SK-N-SH treated with all-trans-retinoic acid at 6 μM for 48 hours (cell line): ENCODE measurements around the gene CLCA1.
A peak's percentile ranks its signal among the peaks of the same experiment; 100 is the strongest.

ENCODE experiments used
- ATAC-seq: fragments of 200-7000 bp; cut with Tn5 transposase; 3 replicates; pipeline ENCODE4 v1.9.1; 2020; ENCODE audit warnings: mild to moderate bottlenecking, moderate library complexity
- ARNTL ChIP-seq: fragments of 450-650 bp; formaldehyde crosslinking; IDR thresholded peaks from 2 replicates; pipeline ENCODE4 v1.5.0; 2020; ENCODE audit warnings: low read depth, mild to moderate bottlenecking, moderate library complexity, borderline replicate concordance
- BACH2 ChIP-seq: fragments of 250-450 bp; sonication (Bioruptor Pico); IDR thresholded peaks from 2 replicates; pipeline ENCODE4 v1.9.0; 2021; ENCODE audit warnings: mild to moderate bottlenecking, borderline replicate concordance
- CSDC2 ChIP-seq: fragments of 250-450 bp; sonication (Bioruptor Pico); IDR thresholded peaks from 2 replicates; pipeline ENCODE4 v1.5.0; 2020; ENCODE audit warnings: mild to moderate bottlenecking, moderate library complexity
- ESRRG ChIP-seq: fragments of 250-450 bp; sonication (Bioruptor Pico); IDR thresholded peaks from 2 replicates; pipeline ENCODE4 v1.6.1; 2021; ENCODE audit warnings: mild to moderate bottlenecking
- ISL1 ChIP-seq: fragments of 250-450 bp; sonication (Bioruptor Pico); IDR thresholded peaks from 2 replicates; pipeline ENCODE4 v2.1.2; 2022; ENCODE audit warnings: mild to moderate bottlenecking, moderate library complexity
- OSR1 ChIP-seq: fragments of 250-450 bp; sonication (Bioruptor Pico); IDR thresholded peaks from 2 replicates; pipeline ENCODE4 v1.8.0; 2022; ENCODE audit warnings: moderate library complexity, mild to moderate bottlenecking, inconsistent platforms
- PPARA ChIP-seq: fragments of 250-450 bp; sonication (Bioruptor Pico); IDR thresholded peaks from 2 replicates; pipeline ENCODE4 v1.5.0; 2020; ENCODE audit warnings: mild to moderate bottlenecking, borderline replicate concordance
- RARB ChIP-seq: fragments of 250-450 bp; sonication (Bioruptor Pico); IDR thresholded peaks from 2 replicates; pipeline ENCODE4 v1.8.0; 2021; ENCODE audit warnings: mild to moderate bottlenecking, moderate library complexity
- SNAI2 ChIP-seq: fragments of 250-450 bp; sonication (Bioruptor Pico); IDR thresholded peaks from 2 replicates; pipeline ENCODE4 v1.5.0; 2020; ENCODE audit warnings: mild to moderate bottlenecking, moderate library complexity
- TCF4 ChIP-seq: fragments of 250-450 bp; sonication (Bioruptor Pico); IDR thresholded peaks from 2 replicates; pipeline ENCODE4 v1.8.0; 2021; ENCODE audit warnings: mild to moderate bottlenecking, moderate library complexity, borderline replicate concordance
- TOX ChIP-seq: fragments of 250-450 bp; sonication (Bioruptor Pico); IDR thresholded peaks from 2 replicates; pipeline ENCODE4 v1.8.0; 2021; ENCODE audit warnings: mild to moderate bottlenecking, moderate library complexity, borderline replicate concordance
- ZC3H10 ChIP-seq: fragments of 250-450 bp; sonication (Bioruptor Pico); IDR thresholded peaks from 2 replicates; pipeline ENCODE4 v1.5.1; 2021; ENCODE audit warnings: mild to moderate bottlenecking, moderate library complexity
- ZFP3 ChIP-seq: fragments of 250-450 bp; sonication (Bioruptor Pico); IDR thresholded peaks from 2 replicates; pipeline ENCODE4 v1.5.0; 2020; ENCODE audit warnings: mild to moderate bottlenecking, moderate library complexity
- ZFP30 ChIP-seq: fragments of 450-650 bp; formaldehyde crosslinking; IDR thresholded peaks from 2 replicates; pipeline ENCODE4 v1.5.0; 2022; ENCODE audit warnings: mild to moderate bottlenecking, moderate library complexity
- ZNF565 ChIP-seq: fragments of 450-650 bp; formaldehyde crosslinking; conservative IDR thresholded peaks from 2 replicates; pipeline ENCODE4 v1.5.0; 2020; ENCODE audit warnings: low read depth, mild to moderate bottlenecking, moderate library complexity
- ZNF70 ChIP-seq: fragments of 450-650 bp; formaldehyde crosslinking; IDR thresholded peaks from 2 replicates; pipeline ENCODE4 v1.5.0; 2020; ENCODE audit warnings: mild to moderate bottlenecking, moderate library complexity
- ZNF8 ChIP-seq: fragments of 450-650 bp; formaldehyde crosslinking; IDR thresholded peaks from 2 replicates; pipeline ENCODE4 v1.5.0; 2020; ENCODE audit warnings: mild to moderate bottlenecking, moderate library complexity
- TF ChIP-seq, protein P1 (sequence below): fragments of 250-450 bp; sonication (Bioruptor Pico); IDR thresholded peaks from 2 replicates; pipeline ENCODE4 v1.5.1; 2020; ENCODE audit warnings: low read depth, mild to moderate bottlenecking, moderate library complexity
- TF ChIP-seq, protein P2 (sequence below): fragments of 250-450 bp; sonication (Bioruptor Pico); IDR thresholded peaks from 2 replicates; pipeline ENCODE4 v1.5.1; 2021; ENCODE audit warnings: mild to moderate bottlenecking, moderate library complexity
- TF ChIP-seq, protein P3 (sequence below): fragments of 250-450 bp; sonication (Bioruptor Pico); IDR thresholded peaks from 2 replicates; pipeline ENCODE4 v1.8.0; 2020; ENCODE audit warnings: mild to moderate bottlenecking, moderate library complexity, borderline replicate concordance
- TF ChIP-seq, protein P4 (sequence below): fragments of 250-450 bp; sonication (Bioruptor Pico); IDR thresholded peaks from 2 replicates; pipeline ENCODE4 v1.8.0; 2021; ENCODE audit warnings: low read depth, mild to moderate bottlenecking, moderate library complexity, borderline replicate concordance

Gene CLCA1

DNA sequence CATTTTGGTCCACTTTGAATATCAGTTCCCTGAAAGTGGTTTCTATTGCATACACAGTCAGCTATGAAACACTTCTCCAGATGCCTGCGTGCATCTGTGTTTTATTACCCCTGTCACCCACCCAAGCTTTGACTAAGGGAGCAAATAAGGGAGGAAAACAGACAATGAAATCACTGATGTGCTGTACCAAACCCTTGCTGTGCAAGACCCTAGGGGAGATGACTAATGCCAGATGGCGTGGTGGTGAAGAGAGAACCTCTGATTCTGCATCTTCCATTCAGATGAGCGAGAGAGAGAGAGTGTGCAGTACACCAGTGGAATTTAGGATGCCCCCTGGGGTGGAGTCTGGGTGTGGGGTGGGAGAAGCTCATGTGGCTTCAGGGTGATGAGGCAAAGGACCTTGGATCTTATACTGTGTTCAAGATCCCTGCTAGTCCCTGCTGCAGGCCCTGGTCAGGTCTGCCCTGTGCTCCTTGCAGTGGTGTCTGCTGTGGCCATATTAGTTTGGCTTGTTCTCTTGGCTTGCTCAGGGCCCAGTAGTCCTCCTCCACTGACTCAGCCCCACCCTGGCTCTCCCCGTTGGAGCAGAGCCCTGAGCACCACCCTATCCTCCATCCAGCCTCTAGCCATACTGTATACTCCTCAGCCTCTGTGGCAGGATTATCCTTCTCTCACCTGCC lies 18.5 kb downstream of the CLCA1 start:
- no peak for ATAC-seq
- 0 out of 2 replicates have a peak, but pooled peaks have one; percentile 9 for TF ChIP-seq ISL1 (CRISPR knock-in tag)
- no peak for TF ChIP-seq RARB (CRISPR knock-in tag)
- TF ChIP-seq, all 23 proteins: peak for 1

DNA sequence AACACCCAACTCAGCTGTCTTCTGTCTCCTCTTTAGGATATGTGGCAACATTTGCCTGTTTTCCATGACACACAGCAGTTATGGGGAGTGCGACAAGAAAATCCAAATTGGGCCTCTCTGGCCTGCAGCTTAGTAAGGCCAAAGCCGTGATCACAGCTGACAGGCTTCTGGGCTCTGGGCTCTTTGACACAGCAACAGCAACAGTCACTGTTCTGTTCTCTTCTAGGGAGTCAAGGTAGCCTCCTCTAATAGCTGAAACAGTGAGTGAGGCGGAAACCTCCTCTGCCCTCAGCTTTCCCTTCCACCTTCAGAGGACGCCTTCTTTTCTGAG lies 19.0 kb downstream of the CLCA1 start:
- ATAC-seq: no peak

DNA sequence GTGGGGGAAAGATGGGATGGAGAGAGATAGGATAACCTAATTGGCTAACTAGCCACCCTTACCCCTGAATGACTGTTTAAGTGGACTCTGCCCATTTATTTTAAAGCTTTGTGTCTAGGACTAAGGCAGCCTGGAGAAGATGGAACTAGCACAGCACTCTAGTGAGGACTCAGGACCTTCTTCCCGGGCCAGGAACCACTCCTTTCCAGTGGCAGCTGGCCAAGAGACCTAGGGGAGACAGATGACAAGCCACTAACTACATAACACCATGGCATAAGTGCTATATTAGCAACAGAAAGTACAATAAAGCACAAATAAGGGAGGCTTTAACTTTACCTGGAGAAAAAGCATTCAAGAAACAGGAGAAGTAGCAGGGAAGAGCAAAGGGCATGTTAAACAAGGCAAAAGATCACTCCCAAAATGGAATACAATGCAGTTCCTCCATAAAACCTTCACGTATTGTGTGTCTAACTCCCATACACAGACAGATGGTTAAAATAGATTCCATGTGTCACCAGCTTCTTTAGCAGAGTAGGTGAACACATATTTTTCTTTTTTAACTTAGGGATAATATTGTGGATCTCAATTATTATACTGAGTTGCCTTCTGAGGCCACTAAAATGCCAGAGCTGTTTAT lies 20.6 kb downstream of the CLCA1 start:
- ATAC-seq: no peak
- no peak for TF ChIP-seq ZC3H10
- TF ChIP-seq ZNF8 (CRISPR knock-in tag): no peak
- no peak for TF ChIP-seq OSR1
- TF ChIP-seq, protein P1, sequence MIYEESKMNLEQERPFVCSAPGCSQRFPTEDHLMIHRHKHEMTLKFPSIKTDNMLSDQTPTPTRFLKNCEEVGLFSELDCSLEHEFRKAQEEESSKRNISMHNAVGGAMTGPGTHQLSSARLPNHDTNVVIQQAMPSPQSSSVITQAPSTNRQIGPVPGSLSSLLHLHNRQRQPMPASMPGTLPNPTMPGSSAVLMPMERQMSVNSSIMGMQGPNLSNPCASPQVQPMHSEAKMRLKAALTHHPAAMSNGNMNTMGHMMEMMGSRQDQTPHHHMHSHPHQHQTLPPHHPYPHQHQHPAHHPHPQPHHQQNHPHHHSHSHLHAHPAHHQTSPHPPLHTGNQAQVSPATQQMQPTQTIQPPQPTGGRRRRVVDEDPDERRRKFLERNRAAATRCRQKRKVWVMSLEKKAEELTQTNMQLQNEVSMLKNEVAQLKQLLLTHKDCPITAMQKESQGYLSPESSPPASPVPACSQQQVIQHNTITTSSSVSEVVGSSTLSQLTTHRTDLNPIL (CRISPR knock-in tag): no peak
- TF ChIP-seq ARNTL (CRISPR knock-in tag): no peak
- no peak for TF ChIP-seq CSDC2 (CRISPR knock-in tag)
- no peak for TF ChIP-seq ZNF565
- TF ChIP-seq ZFP30 (CRISPR knock-in tag): no peak
- no peak for TF ChIP-seq PPARA (CRISPR knock-in tag)
- no peak for TF ChIP-seq SNAI2 (CRISPR knock-in tag)
- TF ChIP-seq, protein P2, sequence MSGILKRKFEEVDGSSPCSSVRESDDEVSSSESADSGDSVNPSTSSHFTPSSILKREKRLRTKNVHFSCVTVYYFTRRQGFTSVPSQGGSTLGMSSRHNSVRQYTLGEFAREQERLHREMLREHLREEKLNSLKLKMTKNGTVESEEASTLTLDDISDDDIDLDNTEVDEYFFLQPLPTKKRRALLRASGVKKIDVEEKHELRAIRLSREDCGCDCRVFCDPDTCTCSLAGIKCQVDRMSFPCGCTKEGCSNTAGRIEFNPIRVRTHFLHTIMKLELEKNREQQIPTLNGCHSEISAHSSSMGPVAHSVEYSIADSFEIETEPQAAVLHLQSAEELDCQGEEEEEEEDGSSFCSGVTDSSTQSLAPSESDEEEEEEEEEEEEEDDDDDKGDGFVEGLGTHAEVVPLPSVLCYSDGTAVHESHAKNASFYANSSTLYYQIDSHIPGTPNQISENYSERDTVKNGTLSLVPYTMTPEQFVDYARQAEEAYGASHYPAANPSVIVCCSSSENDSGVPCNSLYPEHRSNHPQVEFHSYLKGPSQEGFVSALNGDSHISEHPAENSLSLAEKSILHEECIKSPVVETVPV (CRISPR knock-in tag): no peak
- no peak for TF ChIP-seq TCF4 (CRISPR knock-in tag)
- no peak for TF ChIP-seq ISL1 (CRISPR knock-in tag)
- TF ChIP-seq, protein P3, sequence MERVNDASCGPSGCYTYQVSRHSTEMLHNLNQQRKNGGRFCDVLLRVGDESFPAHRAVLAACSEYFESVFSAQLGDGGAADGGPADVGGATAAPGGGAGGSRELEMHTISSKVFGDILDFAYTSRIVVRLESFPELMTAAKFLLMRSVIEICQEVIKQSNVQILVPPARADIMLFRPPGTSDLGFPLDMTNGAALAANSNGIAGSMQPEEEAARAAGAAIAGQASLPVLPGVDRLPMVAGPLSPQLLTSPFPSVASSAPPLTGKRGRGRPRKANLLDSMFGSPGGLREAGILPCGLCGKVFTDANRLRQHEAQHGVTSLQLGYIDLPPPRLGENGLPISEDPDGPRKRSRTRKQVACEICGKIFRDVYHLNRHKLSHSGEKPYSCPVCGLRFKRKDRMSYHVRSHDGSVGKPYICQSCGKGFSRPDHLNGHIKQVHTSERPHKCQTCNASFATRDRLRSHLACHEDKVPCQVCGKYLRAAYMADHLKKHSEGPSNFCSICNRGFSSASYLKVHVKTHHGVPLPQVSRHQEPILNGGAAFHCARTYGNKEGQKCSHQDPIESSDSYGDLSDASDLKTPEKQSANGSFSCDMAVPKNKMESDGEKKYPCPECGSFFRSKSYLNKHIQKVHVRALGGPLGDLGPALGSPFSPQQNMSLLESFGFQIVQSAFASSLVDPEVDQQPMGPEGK: no peak
- no peak for TF ChIP-seq ESRRG (CRISPR knock-in tag)
- TF ChIP-seq ZFP3 (CRISPR knock-in tag): no peak

More for the DNA sequence above, 19.0 kb downstream of the CLCA1 start:
- TF ChIP-seq ESRRG (CRISPR knock-in tag) (no peak), ARNTL (CRISPR knock-in tag) (no peak), ZNF70 (CRISPR knock-in tag) (no peak), PPARA (CRISPR knock-in tag) (no peak), ISL1 (CRISPR knock-in tag) (no peak), ZFP3 (CRISPR knock-in tag) (no peak), CSDC2 (CRISPR knock-in tag) (no peak), ZNF8 (CRISPR knock-in tag) (no peak), ZFP30 (CRISPR knock-in tag) (no peak), TOX (no peak), ZNF565 (no peak), ZC3H10 (no peak), TCF4 (CRISPR knock-in tag) (no peak), RARB (CRISPR knock-in tag) (no peak), OSR1 (no peak), BACH2 (CRISPR knock-in tag) (no peak)
- TF ChIP-seq, protein P4, sequence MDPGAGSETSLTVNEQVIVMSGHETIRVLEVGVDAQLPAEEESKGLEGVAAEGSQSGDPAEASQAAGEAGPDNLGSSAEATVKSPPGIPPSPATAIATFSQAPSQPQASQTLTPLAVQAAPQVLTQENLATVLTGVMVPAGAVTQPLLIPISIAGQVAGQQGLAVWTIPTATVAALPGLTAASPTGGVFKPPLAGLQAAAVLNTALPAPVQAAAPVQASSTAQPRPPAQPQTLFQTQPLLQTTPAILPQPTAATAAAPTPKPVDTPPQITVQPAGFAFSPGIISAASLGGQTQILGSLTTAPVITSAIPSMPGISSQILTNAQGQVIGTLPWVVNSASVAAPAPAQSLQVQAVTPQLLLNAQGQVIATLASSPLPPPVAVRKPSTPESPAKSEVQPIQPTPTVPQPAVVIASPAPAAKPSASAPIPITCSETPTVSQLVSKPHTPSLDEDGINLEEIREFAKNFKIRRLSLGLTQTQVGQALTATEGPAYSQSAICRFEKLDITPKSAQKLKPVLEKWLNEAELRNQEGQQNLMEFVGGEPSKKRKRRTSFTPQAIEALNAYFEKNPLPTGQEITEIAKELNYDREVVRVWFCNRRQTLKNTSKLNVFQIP (CRISPR knock-in tag): no peak
- TF ChIP-seq, protein P2 (CRISPR knock-in tag): no peak
- TF ChIP-seq, protein P1 (CRISPR knock-in tag): no peak
- TF ChIP-seq, protein P3: no peak
